Motor neuron (in vitro differentiated cells): ENCODE results near the gene SREBF1. TPM values are rescaled to one million over a fixed set of nuclear protein-coding genes. Genes with fewer than 3 reads are reported as not detected.

Experiments
- ATAC-seq, 8 experiments: fragments of 200-7000 bp; cut with Tn5 transposase; replicated peaks in 6 of 8; 2 replicates each; pipeline ENCODE4 v1.8.0; 2021; ENCODE audit warnings: mild to moderate bottlenecking in 8 of 8, moderate library complexity in 8 of 8
- H3K27ac ChIP-seq, 2 donors: fragments of 250-450 bp; sonication (Bioruptor Pico); 2 replicates each; pipeline ENCODE4 v1.9.0; 2021; ENCODE audit warnings: antibody characterized with exemption in 2 of 2, mild to moderate bottlenecking in 2 of 2, moderate library complexity in 1 of 2
- H3K4me1 ChIP-seq, 2 donors: fragments of 250-450 bp; sonication (Bioruptor Pico); replicated peaks in 1 of 2; 2 replicates each; pipeline ENCODE4 v1.6.1; 2021; ENCODE audit warnings: antibody characterized with exemption in 2 of 2, mild to moderate bottlenecking in 2 of 2, moderate library complexity in 1 of 2
- H3K4me3 ChIP-seq, 5 donors: fragments of 250-450 bp; sonication (Bioruptor Pico); 2 replicates each; pipeline ENCODE4 v1.9.0; 2021; ENCODE audit warnings: antibody characterized with exemption in 5 of 5, mild to moderate bottlenecking in 5 of 5, moderate library complexity in 4 of 5
- WGBS, 10 experiments: fragments of 450-650 bp; shearing (Covaris generic); methylation state at CpG; one replicate each; pipeline ENCODE4 v1.0.0; 2022; 5-methylcytosine and 5-hydroxymethylcytosine counted together
- in situ Hi-C, 9 experiments: fragments of 400-800 bp; cut with MboI; loops; one replicate each; pipeline ENCODE4 v1.15.0; 2021; ENCODE audit warnings: low sequenced_read_pairs in 9 of 9, low pct_unique_long_range_greater_than_20kb in 2 of 9; ENCODE audit not compliant: unreplicated experiment in 9 of 9
- total RNA-seq, 8 experiments: library from RNA; unstranded; fragments of 300-600 nt; gene quantifications; 2 replicates each; pipeline versions ENCODE4 v1.2.3 to v1.2.4, GENCODE V29; 2022

The SREBF1 gene
- total RNA-seq, 8 experiments from 2014 or later = 14.0 to 204 (median 22.9) TPM

GRCh38 chr17:17779015-17779611 is 57.7 kb downstream of the SREBF1 start:
- H3K27ac ChIP-seq = no peak overlapping the region
- no peak overlapping the region for H3K4me3 ChIP-seq
- ATAC-seq = no peak
- 20 to 94% (median 84%) methylated on average over 1 to 8 of the region's 16 CpGs; no CpG with 5 or more reads in 6 of the 10 experiments for WGBS, 10 experiments
- in situ Hi-C loops = loop anchor here in 1 of 9 experiments (10.0 kb wide), 1 partner anchor 94 kb away; the partner anchor contains the start of gene RAI1
- peaks cover 26 to 34% of the 10 kb centered on the region in 2 donors for H3K4me1 ChIP-seq

- Histone ChIP-seq H3K4me1 (peaks cover 23 to 31% of the 10 kb centered on the region in 2 donors), H3K4me3 (no peak overlapping the region), H3K27ac (no peak overlapping the region)
- in situ Hi-C loops = loop anchor here in 1 of 9 experiments (10.0 kb wide), 1 partner anchor 94 kb away; the partner anchor contains the start of gene RAI1
- WGBS, 10 experiments = 60 to 100% (median 85%) methylated on average over 1 to 4 of the region's 8 CpGs; no CpG with 5 or more reads in 7 of the 10 experiments
- ATAC-seq = peak in 2 of 8 experiments; percentile 2 to 32
Measured at GRCh38 chr17:17778308-17779014, 58.3 kb downstream of the SREBF1 start.

- H3K27ac ChIP-seq = no peak overlapping the region
- H3K4me3 ChIP-seq = no peak overlapping the region
- WGBS, 10 experiments = 0 to 100% (median 43%) methylated on average over 1 to 2 of the region's 3 CpGs; no CpG with 5 or more reads in 3 of the 10 experiments
- no peak for ATAC-seq
- H3K4me1 ChIP-seq = peaks cover 31 to 39% of the 10 kb centered on the region in 2 donors
- in situ Hi-C loops = loop anchor here in 1 of 9 experiments (10.0 kb wide), 1 partner anchor 92 kb away; the partner anchor contains the start of gene RAI1
Measured at GRCh38 chr17:17776889-17777288, 59.9 kb downstream of the SREBF1 start.

GRCh38 chr17:17774009-17774881 is 62.5 kb downstream of the SREBF1 start:
- 10 to 100% (median 72%) methylated on average over 1 to 17 of the region's 21 CpGs; no CpG with 5 or more reads in 2 of the 10 experiments for WGBS, 10 experiments
- peak overlapping the region in 1 of 2 donors; percentile 14 for H3K27ac ChIP-seq
- peaks cover 39 to 46% of the 10 kb centered on the region in 2 donors for H3K4me1 ChIP-seq
- no peak overlapping the region for H3K4me3 ChIP-seq
- ATAC-seq = peak in 3 of 8 experiments; percentile 12 to 41 (median 31)
- in situ Hi-C loops = loop anchor here in 1 of 9 experiments (10.0 kb wide), 1 partner anchor 89 kb away; the partner anchor contains the start of gene RAI1

- ATAC-seq = no peak
- in situ Hi-C loops = loop anchor here in 1 of 9 experiments (10.0 kb wide), 1 partner anchor 87 kb away; the partner anchor contains the start of gene RAI1
- Histone ChIP-seq H3K27ac (peak overlapping the region; percentile 58 to 87), H3K4me3 (no peak overlapping the region), H3K4me1 (peaks cover 55 to 57% of the 10 kb centered on the region in 2 donors)
- WGBS, 10 experiments = 67 to 100% (median 93%) methylated on average over 1 to 3 of the region's 3 CpGs; no CpG with 5 or more reads in 6 of the 10 experiments
Measured at GRCh38 chr17:17772231-17772630, 64.6 kb downstream of the SREBF1 start.

GRCh38 chr17:17771498-17772201 is 65.1 kb downstream of the SREBF1 start:
- in situ Hi-C loops = loop anchor here in 1 of 9 experiments (10.0 kb wide), 1 partner anchor 87 kb away; the partner anchor contains the start of gene RAI1
- 88 to 100% (median 100%) methylated on average over 1 to 5 of the region's 10 CpGs; no CpG with 5 or more reads in 5 of the 10 experiments for WGBS, 10 experiments
- H3K4me1 ChIP-seq = peaks cover 61 to 63% of the 10 kb centered on the region in 2 donors

GRCh38 chr17:17770632-17771044 is 66.1 kb downstream of the SREBF1 start:
- in situ Hi-C loops = loop anchor here in 1 of 9 experiments (10.0 kb wide), 1 partner anchor 86 kb away; the partner anchor contains the start of gene RAI1
- 40 to 60% methylated on average over 1 of the region's 13 CpGs; no CpG with 5 or more reads in 8 of the 10 experiments for WGBS, 10 experiments
- H3K4me3 ChIP-seq = no peak overlapping the region

More at GRCh38 chr17:17771498-17772201, 65.1 kb downstream of the SREBF1 start:
- Histone ChIP-seq H3K27ac (peak overlapping the region; percentile 64 to 87), H3K4me3 (no peak overlapping the region)
- ATAC-seq = no peak

GRCh38 chr17:17769869-17770631 is 66.7 kb downstream of the SREBF1 start:
- 20 to 33% methylated on average over 1 to 3 of the region's 25 CpGs; no CpG with 5 or more reads in 8 of the 10 experiments for WGBS, 10 experiments
- no peak overlapping the region for H3K4me3 ChIP-seq
- ATAC-seq = peak in 5 of 8 experiments; percentile 11 to 56 (median 38)
- in situ Hi-C loops = loop anchor here in 1 of 9 experiments (10.0 kb wide), 1 partner anchor 85 kb away; the partner anchor contains the start of gene RAI1
- H3K4me1 ChIP-seq = peaks cover 76 to 78% of the 10 kb centered on the region in 2 donors
- H3K27ac ChIP-seq = peak overlapping the region; percentile 64 to 87

More at GRCh38 chr17:17770632-17771044, 66.1 kb downstream of the SREBF1 start:
- Histone ChIP-seq H3K4me1 (peaks cover 71 to 73% of the 10 kb centered on the region in 2 donors), H3K27ac (peak overlapping the region; percentile 64 to 87)
- ATAC-seq = peak in 5 of 8 experiments; percentile 10 to 66 (median 28)

GRCh38 chr17:17768424-17769088 is 68.2 kb downstream of the SREBF1 start:
- no peak overlapping the region for H3K4me3 ChIP-seq
- peak overlapping the region; percentile 43 to 87 for H3K27ac ChIP-seq
- no peak for ATAC-seq
- in situ Hi-C loops = no loop called here
- WGBS, 10 experiments = 60 to 100% (median 83%) methylated on average over 1 to 6 of the region's 14 CpGs; no CpG with 5 or more reads in 4 of the 10 experiments
- H3K4me1 ChIP-seq = peaks cover 76% of the 10 kb centered on the region in 2 donors

GRCh38 chr17:17767887-17768418 is 68.8 kb downstream of the SREBF1 start:
- WGBS, 10 experiments = 50 to 100% (median 89%) methylated on average over 1 to 5 of the region's 6 CpGs; no CpG with 5 or more reads in 3 of the 10 experiments
- in situ Hi-C loops = no loop called here

More at GRCh38 chr17:17767887-17768418, 68.8 kb downstream of the SREBF1 start:
- ATAC-seq = no peak
- Histone ChIP-seq H3K4me3 (no peak overlapping the region), H3K27ac (peak overlapping the region; percentile 78 to 87), H3K4me1 (peaks cover 76 to 80% of the 10 kb centered on the region in 2 donors)
